Esophagus muscularis mucosa (tissue), 4 donors: ENCODE results near the gene PNPLA7. TPM values are rescaled to one million over a fixed set of nuclear protein-coding genes. Genes with fewer than 3 reads are reported as not detected.

Experiments used
- DNase-seq: peaks from one replicate; pipeline ENCODE4 v3.0.0-alpha.2; 2017; ENCODE audit errors: extremely low spot score
- H3K27ac ChIP-seq, 4 donors: fragments of 200-600 bp; sonication (generic); replicated peaks in 1 of 4; 1 replicate in 3 of 4; 2 replicates in 1 of 4; pipeline ENCODE4 v1.5.1; 2016 to 2019; ENCODE audit warnings: mild to moderate bottlenecking in 1 of 4
- H3K27me3 ChIP-seq, 4 donors: fragments of 200-600 bp; sonication (generic); one replicate each; pipeline versions ENCODE4 v1.5.1 to v1.6.0; 2016 to 2019
- H3K36me3 ChIP-seq, 4 donors: fragments of 200-600 bp; sonication (generic); one replicate each; pipeline ENCODE4 v1.5.1; 2016 to 2019
- H3K4me1 ChIP-seq, 4 donors: fragments of 200-600 bp; sonication (generic); one replicate each; pipeline ENCODE4 v1.5.1; 2016 to 2019
- H3K4me3 ChIP-seq, 4 donors: fragments of 200-600 bp; sonication (generic); 1 replicate in 2 of 4; 2 replicates in 2 of 4; pipeline ENCODE4 v1.5.1; 2016 to 2019; ENCODE audit warnings: mild to moderate bottlenecking in 4 of 4, moderate library complexity in 1 of 4
- H3K9me3 ChIP-seq, 4 donors: fragments of 200-600 bp; sonication (generic); 1 replicate in 3 of 4; 2 replicates in 1 of 4; pipeline ENCODE4 v1.5.1; 2016 to 2019
- EP300 ChIP-seq: sonication (generic); formaldehyde crosslinking; IDR thresholded peaks from one replicate; pipeline ENCODE4 v1.6.1; 2017; ENCODE audit warnings: antibody characterized with exemption
- POLR2A ChIP-seq: fragments of 450-650 bp; IDR thresholded peaks from one replicate; pipeline ENCODE4 v1.6.1; 2017; ENCODE audit warnings: antibody characterized with exemption, moderate library complexity, mild to moderate bottlenecking, low read depth
- POLR2AphosphoS5 ChIP-seq, 2 donors: sonication (generic); formaldehyde crosslinking; IDR thresholded peaks; one replicate each; pipeline ENCODE4 v1.6.1; 2017; ENCODE audit warnings: antibody characterized with exemption in 2 of 2
- WGBS: methylation state at CpG from one replicate; pipeline ENCODE4 v1.1.5; 2018; 5-methylcytosine and 5-hydroxymethylcytosine counted together
- intact Hi-C: fragments of 100-400 bp; cut with DNase I; formaldehyde crosslinking; loops from one replicate; pipeline ENCODE4 v1.15.1; 2023
- total RNA-seq, 4 donors: library from RNA; depleted of rRNA; stranded (reverse); fragments of >200 nt; gene quantifications; one replicate each; pipeline versions ENCODE4 v1.1.0 to v1.2.1, GENCODE V29; 2016
- TF ChIP-seq, protein P1 (sequence below), 3 experiments: fragments of 200-600 bp in 2 of 3; fragments of 450-650 bp in 1 of 3; sonication (generic) in 2 of 3; IDR thresholded peaks; one replicate each; pipeline ENCODE4 v1.5.1; 2017 to 2019; ENCODE audit warnings: antibody characterized with exemption in 3 of 3, mild to moderate bottlenecking in 2 of 3, moderate library complexity in 1 of 3

PNPLA7 gene
- total RNA-seq, 4 donors from 2014 or later: 3.0 to 6.2 (median 4.0) TPM

DNA sequence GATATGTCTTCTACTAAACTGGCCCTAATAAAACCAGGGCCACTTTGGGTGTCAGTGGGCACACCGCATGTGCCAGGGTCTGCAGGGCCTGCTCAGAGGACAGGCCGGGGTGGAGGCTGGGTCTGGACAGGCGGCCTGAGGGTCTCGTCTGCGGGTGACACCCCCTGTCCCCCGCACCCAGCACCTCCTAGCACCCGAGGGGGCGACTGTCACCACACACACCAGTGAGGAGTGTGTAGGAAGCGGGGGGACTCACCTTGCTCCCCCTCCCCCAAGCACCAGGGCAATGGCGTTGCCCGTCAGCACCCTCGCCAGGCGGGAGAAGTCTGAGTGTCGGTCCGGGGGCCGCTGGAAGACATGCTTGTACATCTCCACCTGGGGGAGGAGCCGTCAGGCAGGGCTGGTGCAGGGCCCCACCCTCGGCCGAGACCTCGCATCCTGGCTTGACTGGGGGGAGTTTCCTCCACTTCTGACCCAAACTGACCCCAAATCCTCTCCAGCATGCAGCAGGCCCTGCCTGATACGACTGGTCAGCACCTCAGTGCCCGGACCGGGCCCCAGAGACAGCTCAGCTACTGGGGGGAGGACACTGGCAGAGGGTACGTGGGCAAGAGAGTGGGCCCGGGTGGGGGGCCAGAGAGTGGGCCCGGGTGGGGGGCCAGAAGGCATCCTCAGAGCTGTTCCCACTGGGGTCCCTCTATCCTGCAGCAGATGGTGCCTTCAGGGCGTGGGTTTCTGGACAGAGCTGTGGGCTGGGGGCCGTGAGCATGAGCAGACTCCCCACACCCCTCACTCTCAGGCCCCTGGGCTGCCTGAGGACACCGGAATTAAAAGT lies 72.2 kb downstream of the PNPLA7 start:
- intact Hi-C loops: no loop called here
- Histone ChIP-seq H3K4me3 (no peak overlapping the region), H3K27ac (no peak overlapping the region), H3K4me1 (peaks cover 0 to 15% (median 10%) of the 10 kb centered on the region in 4 donors), H3K36me3 (peaks cover 0 to 16% (median 4%) of the 10 kb centered on the region in 4 donors), H3K27me3 (no peaks in the 10 kb centered on the region), H3K9me3 (peaks cover 0 to 19% (median 14%) of the 10 kb centered on the region in 4 donors)
- DNase-seq: no peak
- TF ChIP-seq POLR2A: no peak
- no peak for TF ChIP-seq EP300
- TF ChIP-seq POLR2AphosphoS5 (IDR thresholded peaks at IDR 0.05): no peak
- TF ChIP-seq, protein P1, sequence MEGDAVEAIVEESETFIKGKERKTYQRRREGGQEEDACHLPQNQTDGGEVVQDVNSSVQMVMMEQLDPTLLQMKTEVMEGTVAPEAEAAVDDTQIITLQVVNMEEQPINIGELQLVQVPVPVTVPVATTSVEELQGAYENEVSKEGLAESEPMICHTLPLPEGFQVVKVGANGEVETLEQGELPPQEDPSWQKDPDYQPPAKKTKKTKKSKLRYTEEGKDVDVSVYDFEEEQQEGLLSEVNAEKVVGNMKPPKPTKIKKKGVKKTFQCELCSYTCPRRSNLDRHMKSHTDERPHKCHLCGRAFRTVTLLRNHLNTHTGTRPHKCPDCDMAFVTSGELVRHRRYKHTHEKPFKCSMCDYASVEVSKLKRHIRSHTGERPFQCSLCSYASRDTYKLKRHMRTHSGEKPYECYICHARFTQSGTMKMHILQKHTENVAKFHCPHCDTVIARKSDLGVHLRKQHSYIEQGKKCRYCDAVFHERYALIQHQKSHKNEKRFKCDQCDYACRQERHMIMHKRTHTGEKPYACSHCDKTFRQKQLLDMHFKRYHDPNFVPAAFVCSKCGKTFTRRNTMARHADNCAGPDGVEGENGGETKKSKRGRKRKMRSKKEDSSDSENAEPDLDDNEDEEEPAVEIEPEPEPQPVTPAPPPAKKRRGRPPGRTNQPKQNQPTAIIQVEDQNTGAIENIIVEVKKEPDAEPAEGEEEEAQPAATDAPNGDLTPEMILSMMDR (IDR thresholded peaks at IDR 0.05): no peak
- 82% methylated on average over 10 of the region's 29 CpGs for WGBS

DNA sequence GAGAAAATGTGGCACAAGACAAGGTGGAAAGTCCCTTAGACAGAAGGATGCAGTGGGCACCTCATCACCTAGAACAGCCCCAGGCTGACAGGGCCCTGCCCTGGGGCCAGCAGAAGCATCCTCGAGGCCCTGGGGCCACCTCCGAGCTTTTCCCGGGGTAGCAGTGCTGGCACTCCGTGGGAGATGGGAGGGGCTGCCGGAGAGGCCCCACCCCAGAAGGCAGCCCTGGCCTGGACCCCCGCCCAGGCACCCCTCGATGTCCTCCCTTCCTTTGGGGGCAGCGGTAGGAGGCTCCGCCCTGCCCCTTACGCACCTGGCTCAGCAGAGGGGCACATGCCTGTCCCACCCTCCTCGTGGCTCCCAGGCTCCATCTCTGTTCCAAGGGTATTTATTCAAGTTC lies 73.3 kb downstream of the PNPLA7 start:
- Histone ChIP-seq H3K4me3 (no peak overlapping the region), H3K4me1 (peaks cover 0 to 6% (median 2%) of the 10 kb centered on the region in 4 donors), H3K36me3 (peaks cover 0 to 16% (median 4%) of the 10 kb centered on the region in 4 donors), H3K27me3 (no peaks in the 10 kb centered on the region), H3K27ac (no peak overlapping the region), H3K9me3 (peaks cover 0 to 19% (median 14%) of the 10 kb centered on the region in 4 donors)
- DNase-seq: no peak
- intact Hi-C loops: no loop called here
- TF ChIP-seq POLR2AphosphoS5 (IDR thresholded peaks at IDR 0.05) (no peak), EP300 (no peak), POLR2A (no peak)
- TF ChIP-seq, protein P1 (IDR thresholded peaks at IDR 0.05): no peak
- 95% methylated on average over 6 of the region's 11 CpGs for WGBS

DNA sequence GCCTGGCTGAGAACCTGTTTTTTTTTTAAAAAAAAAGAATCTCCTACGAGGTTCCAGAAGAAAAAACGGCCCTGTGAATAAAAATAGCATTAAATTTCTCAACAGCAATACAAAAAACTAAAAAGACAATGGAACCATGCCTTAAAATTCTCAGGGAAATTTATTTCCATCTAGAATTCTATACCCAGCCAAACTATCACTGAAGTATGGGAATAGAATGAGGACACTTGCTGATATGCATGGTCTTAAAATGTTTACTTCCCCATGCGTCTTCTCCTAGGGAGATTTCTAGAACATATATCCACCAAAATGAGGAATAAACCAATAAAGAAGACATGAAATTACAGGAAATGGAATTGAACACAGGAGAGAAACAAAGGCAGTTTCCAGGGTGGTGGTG lies 74.5 kb downstream of the PNPLA7 start:
- no peaks in the 10 kb centered on the region for H3K4me1 ChIP-seq
- 88% methylated on average over 3 of the region's 3 CpGs for WGBS
- H3K27ac ChIP-seq: no peak overlapping the region
- H3K27me3 ChIP-seq: no peaks in the 10 kb centered on the region
- peaks cover 0 to 16% (median 4%) of the 10 kb centered on the region in 4 donors for H3K36me3 ChIP-seq
- intact Hi-C loops: no loop called here
- TF ChIP-seq, protein P1 (IDR thresholded peaks at IDR 0.05): no peak
- TF ChIP-seq EP300 (no peak), POLR2A (no peak), POLR2AphosphoS5 (IDR thresholded peaks at IDR 0.05) (no peak)
- DNase-seq: no peak
- no peak overlapping the region for H3K4me3 ChIP-seq
- peaks cover 0 to 19% (median 14%) of the 10 kb centered on the region in 4 donors for H3K9me3 ChIP-seq

DNA sequence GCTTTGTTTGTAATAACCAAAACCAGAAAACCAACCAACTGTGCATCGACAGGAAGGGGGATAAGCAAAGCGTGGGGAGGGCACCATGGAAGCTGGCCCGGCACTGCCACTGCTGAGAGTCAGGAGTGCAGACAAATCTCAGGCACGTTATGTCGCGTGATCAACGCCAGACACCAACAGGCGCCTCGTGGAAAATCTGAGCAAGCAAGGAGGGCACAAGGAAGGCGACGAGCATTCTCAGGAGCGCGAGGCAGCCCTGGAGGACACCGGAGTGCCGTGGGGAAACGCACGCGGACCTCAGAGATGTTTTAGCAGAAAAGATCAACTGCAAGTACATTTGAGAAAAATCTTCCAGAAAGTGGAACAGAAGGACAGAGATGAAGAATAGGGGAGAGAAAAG lies 75.9 kb downstream of the PNPLA7 start:
- TF ChIP-seq POLR2A (no peak), POLR2AphosphoS5 (IDR thresholded peaks at IDR 0.05) (no peak), EP300 (no peak)
- no peak overlapping the region for H3K27ac ChIP-seq
- no peaks in the 10 kb centered on the region for H3K4me1 ChIP-seq
- H3K36me3 ChIP-seq: peaks cover 0 to 14% (median 0%) of the 10 kb centered on the region in 4 donors
- intact Hi-C loops: no loop called here
- 93% methylated on average over 18 of the region's 18 CpGs for WGBS
- peaks cover 0 to 19% (median 14%) of the 10 kb centered on the region in 4 donors for H3K9me3 ChIP-seq
- H3K27me3 ChIP-seq: no peaks in the 10 kb centered on the region
- H3K4me3 ChIP-seq: no peak overlapping the region
- DNase-seq: no peak

DNA sequence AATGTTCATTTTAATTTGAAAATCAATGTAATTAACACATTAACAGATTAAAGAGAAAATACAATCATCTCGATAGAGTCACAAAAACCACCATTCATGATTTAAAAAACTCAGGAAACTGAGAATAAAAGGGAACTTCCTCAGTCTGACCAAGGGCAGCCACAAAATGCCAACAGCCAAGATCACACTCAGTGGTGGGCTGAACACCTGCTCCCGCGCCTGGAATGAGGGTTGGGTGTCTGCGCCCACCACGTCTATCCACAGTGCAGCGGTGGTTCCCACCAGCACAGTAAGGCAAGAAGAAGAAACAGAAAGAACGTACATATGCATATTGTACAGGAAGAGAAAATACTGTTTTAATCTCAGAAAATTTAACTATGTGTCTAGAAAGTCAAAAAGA lies 79.4 kb downstream of the PNPLA7 start:
- no peaks in the 10 kb centered on the region for H3K4me1 ChIP-seq
- 73% methylated on average over 7 of the region's 7 CpGs for WGBS
- H3K27me3 ChIP-seq: no peaks in the 10 kb centered on the region
- H3K27ac ChIP-seq: no peak overlapping the region
- peaks cover 0 to 5% (median 0%) of the 10 kb centered on the region in 4 donors for H3K36me3 ChIP-seq
- intact Hi-C loops: no loop called here
- DNase-seq: no peak
- H3K4me3 ChIP-seq: no peak overlapping the region
- no peak for TF ChIP-seq POLR2AphosphoS5 (IDR thresholded peaks at IDR 0.05)
- no peak for TF ChIP-seq EP300
- TF ChIP-seq POLR2A: no peak
- TF ChIP-seq, protein P1 (IDR thresholded peaks at IDR 0.05): no peak
- H3K9me3 ChIP-seq: peaks cover 0 to 8% (median 5%) of the 10 kb centered on the region in 4 donors
